GM18861 (cell line): Measurements from ENCODE around the gene JMJD8.

Source experiments
- ATAC-seq: cut with Tn5 transposase; IDR thresholded peaks from one replicate; pipeline ENCODE4 v1.9.1; 2021; ENCODE audit not compliant: unreplicated experiment

JMJD8 gene

DNA sequence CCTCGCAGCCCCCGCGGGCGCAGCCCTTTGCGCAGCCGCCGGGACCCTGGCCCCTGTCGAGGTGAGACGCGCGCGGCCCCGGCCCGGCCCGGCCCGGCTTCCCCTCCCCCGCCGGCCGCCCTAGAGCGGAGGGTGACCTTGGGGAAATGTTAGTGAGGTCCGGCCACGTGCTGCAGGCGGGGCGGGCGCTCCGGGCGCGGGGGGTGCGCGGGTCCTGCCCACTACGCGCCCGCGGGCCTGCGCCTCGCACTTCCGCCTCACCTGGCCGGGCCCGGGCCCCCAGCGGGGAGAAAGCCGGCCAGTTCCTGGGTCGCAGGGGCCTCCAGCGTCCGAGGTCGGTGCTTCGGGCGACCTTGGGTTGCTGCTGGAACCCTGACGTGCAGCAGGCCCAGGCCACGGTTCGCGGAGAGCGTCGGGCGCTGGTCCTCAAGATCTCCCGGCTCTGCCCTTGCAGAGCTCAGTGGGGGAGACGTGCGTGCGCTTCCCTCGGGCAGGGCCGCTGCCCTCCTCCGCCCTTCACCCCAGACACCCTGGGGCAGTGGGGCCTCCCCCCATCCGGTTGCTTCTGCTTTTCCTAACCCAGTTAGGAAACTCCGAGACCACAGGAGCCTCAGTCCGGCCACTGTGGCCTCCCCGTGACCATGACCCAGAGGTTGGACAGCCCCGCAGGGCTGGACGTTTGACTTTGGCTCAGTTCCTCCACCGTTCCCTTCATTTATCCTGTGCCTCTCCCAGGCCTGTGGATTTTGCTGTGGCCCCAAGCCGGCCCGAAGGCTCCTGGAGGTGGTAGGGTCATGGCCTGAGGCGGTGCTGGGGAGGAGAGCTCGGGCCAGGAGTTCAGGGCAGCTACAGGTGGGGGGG is 41.7 kb downstream of the JMJD8 start:
- peak; percentile 21 for ATAC-seq

GRCh38 chr16:641326-642188 is 42.6 kb downstream of the JMJD8 start, which contains the start of gene MCRIP2:
Gene MCRIP2 (plus strand): TSS chr16:641828. CDS start chr16:641992, 164 bp downstream.
- ATAC-seq = peak; percentile 52

GRCh38 chr16:640614-641013 is 43.5 kb downstream of the JMJD8 start:
- ATAC-seq = no peak

DNA sequence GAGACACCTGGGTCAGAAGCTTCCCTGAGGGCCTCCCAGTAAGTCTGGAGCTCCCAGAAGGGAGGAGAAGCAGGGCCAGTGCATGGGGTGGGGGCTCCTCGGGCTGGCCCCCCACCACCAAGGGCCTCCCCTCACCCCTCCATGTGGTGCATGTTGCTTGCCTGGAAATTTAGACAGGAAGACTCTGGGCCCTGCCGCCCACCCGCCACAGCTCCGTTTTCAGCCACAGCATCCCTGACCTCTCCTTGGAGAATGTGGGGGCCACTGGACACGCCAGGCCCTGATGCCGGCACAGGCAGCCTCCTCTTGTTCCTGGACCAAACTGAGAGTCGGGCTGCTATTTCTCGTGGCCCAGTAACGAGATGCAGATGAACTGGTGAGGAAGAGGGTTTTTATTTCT is 45.3 kb downstream of the JMJD8 start:
- no peak for ATAC-seq

GRCh38 chr16:638034-638543 is 46.0 kb downstream of the JMJD8 start:
- ATAC-seq = no peak

- ATAC-seq = no peak
These were observed 46.8 kb downstream of the JMJD8 start for GRCh38 chr16:637081-638018.

DNA sequence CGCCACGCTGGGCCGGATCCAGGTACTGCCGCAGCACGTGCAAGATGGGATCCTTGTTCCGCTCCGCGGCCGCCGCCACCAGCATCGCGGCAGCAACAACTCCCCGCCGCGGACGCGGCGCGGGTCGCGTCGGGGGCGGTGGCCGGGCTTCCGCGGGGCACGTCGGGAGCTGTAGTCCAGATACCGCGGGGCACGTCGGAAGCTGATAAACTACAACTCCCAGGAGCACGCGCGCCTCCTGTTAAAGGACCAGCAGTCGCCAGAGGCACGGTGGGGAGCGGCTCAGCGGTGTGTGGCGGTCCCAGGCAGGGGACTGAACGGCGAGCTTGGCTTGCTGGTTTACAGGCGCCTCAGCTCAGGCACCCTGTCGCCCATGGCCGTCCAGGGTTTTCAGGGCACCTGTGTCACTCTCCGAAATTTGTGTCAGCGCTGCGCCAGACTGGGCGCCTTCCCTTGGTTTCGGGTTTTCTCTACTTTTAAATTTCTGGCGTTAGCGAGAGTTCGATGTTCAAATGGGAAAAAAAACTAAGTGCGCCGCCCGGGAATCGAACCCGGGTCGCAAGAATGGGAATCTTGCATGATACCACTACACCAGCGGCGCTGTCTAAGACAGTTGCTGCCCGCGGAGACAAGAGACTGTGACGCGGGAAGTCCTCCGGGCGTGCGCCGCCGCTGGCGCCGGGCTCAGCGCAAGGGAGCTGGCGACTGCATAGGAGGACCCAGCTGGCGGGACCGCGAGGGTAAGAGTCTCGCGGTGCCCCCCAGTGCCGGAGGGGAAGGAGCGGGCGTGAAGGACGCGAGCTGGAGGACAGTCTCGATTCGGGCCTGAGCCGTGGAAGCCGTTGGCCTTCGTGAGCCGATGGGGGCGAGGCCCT is 47.7 kb downstream of the JMJD8 start, which contains the start of gene METTL26:
Gene METTL26, minus strand, starts transcription at position 100 of the 875 bp plus-strand sequence. Its CDS starts 15 bp downstream, at position 85.
- peak; percentile 60 for ATAC-seq

DNA sequence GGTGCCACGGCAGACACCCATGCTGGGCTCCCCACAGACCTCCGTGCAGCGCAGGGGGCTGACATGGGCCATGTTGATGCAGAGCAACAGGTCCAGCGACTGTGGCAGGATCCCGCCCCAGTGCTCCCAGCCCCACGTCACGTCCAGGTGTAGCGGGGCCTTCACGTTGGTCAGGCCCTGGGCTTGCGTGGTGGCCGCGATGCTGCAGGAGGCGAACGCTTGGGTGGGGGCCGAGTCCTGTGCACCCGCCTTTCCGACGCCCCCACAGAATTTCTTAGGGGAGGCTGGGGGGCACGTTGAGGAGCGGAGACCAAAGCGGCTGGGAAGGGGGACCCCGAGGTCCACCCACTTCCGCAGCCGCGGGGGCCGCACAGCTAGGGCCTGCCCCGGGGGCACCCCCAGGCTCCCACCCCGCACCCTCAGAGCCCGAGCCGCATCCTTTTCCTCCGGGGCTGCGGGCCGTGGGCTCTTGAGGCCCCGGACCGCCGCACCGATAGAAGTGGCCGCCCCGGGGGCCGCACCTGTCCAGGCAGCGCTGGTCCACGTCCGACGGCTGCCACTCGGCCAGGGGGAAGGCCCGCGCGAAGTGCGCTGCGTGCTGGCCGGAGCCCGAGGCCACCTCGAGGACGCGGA is 48.4 kb downstream of the JMJD8 start:
- peak; percentile 1 for ATAC-seq

DNA sequence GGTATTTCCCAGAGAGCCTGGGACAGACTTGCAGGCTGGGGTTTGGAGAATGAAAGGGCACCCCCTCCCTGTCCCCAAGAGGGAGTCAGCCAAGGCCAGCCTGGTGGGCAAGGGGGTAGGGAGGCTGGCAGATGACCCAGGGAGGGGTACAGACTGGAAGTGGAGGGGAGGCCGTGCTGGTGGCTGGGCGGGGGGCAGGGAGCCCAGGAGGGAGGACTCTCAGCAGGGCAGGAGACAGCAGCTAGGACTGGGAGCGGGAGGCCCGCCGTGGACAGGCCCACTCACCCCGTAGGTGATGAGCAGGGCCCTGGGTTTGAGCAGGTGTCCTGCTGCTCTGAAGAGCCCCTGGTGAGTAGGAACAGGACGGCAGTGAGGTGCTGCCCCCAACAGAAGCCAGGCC is 49.1 kb downstream of the JMJD8 start:
- no peak for ATAC-seq

- no peak for ATAC-seq
These were observed 50.0 kb downstream of the JMJD8 start for GRCh38 chr16:634051-634670.

DNA sequence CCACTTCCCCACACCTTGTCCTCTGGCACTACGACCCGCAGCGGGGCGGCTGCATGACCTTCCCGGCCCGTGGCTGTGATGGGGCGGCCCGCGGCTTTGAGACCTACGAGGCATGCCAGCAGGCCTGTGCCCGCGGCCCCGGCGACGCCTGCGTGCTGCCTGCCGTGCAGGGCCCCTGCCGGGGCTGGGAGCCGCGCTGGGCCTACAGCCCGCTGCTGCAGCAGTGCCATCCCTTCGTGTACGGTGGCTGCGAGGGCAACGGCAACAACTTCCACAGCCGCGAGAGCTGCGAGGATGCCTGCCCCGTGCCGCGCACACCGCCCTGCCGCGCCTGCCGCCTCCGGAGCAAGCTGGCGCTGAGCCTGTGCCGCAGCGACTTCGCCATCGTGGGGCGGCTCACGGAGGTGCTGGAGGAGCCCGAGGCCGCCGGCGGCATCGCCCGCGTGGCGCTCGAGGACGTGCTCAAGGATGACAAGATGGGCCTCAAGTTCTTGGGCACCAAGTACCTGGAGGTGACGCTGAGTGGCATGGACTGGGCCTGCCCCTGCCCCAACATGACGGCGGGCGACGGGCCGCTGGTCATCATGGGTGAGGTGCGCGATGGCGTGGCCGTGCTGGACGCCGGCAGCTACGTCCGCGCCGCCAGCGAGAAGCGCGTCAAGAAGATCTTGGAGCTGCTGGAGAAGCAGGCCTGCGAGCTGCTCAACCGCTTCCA is 50.6 kb downstream of the JMJD8 start:
- ATAC-seq = no peak

DNA sequence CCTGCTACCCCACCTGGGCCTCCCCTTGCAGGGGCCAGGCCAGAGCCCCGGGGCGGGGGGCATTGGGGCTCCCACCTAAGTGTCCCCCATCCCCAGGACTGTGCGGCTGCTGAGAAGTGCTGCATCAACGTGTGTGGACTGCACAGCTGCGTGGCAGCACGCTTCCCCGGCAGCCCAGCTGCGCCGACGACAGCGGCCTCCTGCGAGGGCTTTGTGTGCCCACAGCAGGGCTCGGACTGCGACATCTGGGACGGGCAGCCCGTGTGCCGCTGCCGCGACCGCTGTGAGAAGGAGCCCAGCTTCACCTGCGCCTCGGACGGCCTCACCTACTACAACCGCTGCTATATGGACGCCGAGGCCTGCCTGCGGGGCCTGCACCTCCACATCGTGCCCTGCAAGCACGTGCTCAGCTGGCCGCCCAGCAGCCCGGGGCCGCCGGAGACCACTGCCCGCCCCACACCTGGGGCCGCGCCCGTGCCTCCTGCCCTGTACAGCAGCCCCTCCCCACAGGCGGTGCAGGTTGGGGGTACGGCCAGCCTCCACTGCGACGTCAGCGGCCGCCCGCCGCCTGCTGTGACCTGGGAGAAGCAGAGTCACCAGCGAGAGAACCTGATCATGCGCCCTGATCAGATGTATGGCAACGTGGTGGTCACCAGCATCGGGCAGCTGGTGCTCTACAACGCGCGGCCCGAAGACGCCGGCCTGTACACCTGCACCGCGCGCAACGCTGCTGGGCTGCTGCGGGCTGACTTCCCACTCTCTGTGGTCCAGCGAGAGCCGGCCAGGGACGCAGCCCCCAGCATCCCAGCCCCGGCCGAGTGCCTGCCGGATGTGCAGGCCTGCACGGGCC is 51.4 kb downstream of the JMJD8 start:
- no peak for ATAC-seq

DNA sequence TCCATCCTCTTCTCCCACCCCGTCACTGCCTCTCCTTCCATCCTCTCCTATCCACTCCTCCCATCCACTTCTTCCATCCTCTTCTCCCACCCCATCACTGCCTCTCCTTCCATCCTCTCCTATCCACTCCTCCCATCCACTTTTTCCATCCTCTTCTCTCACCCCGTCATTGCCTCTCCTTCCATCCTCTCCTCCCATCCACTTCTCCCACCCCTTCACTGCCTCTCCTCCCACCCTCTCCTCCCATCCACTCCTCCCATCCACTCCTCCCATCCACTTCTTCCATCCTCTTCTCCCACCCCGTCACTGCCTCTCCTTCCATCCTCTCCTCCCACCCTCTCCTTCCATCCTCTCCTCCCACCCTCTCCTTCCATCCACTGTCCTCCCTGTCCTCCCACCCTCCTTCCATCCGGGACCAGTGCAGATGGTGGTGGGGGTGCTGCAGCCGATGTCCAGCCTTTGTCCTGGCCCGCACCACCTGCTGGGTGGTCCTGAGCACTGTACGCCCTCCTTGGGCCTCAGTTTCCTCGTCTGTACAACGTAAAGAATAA is 52.3 kb downstream of the JMJD8 start:
- no peak for ATAC-seq
